ENCODE results near the gene MORN1.
"Not testable (repeated sequence)": the region's sequence is repeated elsewhere in the genome, so short reads cannot be mapped to it uniquely, and the experiment has no call there.

Gene MORN1

GRCh38 chr1:2330519-2331199 is 60.7 kb downstream of the MORN1 start:
- Histone ChIP-seq H3K9ac (ENCODE audit: low read length) (no peak overlapping the region), H3K4me3 (ENCODE audit: low read depth, low read length) (no peak overlapping the region)

GRCh38 chr1:2330035-2330434 is 61.3 kb downstream of the MORN1 start:
- H3K27me3 ChIP-seq (ENCODE audit: control insufficient read depth, insufficient read depth, low read length): peaks cover 3% of the 10 kb centered on the region
- H3K36me3 ChIP-seq (ENCODE audit: control insufficient read depth, insufficient read depth, low read length): no peaks in the 10 kb centered on the region
- H3K9ac ChIP-seq (ENCODE audit: low read length): no peak overlapping the region
- H3K4me1 ChIP-seq (ENCODE audit: control insufficient read depth, insufficient read depth, low read length): no peaks in the 10 kb centered on the region
- peaks cover 21% of the 10 kb centered on the region for H3K9me3 ChIP-seq (ENCODE audit: control insufficient read depth, insufficient read depth, low read depth, low read length)
- H3K4me3 ChIP-seq (ENCODE audit: low read depth, low read length): no peak overlapping the region
- no peak overlapping the region for H3K27ac ChIP-seq (ENCODE audit: low read depth, low read length)

More at GRCh38 chr1:2330519-2331199, 60.7 kb downstream of the MORN1 start:
- H3K9me3 ChIP-seq (ENCODE audit: control insufficient read depth, insufficient read depth, low read depth, low read length): peaks cover 21% of the 10 kb centered on the region
- no peaks in the 10 kb centered on the region for H3K36me3 ChIP-seq (ENCODE audit: control insufficient read depth, insufficient read depth, low read length)
- no peaks in the 10 kb centered on the region for H3K4me1 ChIP-seq (ENCODE audit: control insufficient read depth, insufficient read depth, low read length)
- H3K27ac ChIP-seq (ENCODE audit: low read depth, low read length): no peak overlapping the region
- no peaks in the 10 kb centered on the region for H3K27me3 ChIP-seq (ENCODE audit: control insufficient read depth, insufficient read depth, low read length)

GRCh38 chr1:2328676-2329455 is 62.5 kb downstream of the MORN1 start:
- H3K27ac ChIP-seq (ENCODE audit: low read depth, low read length): no peak overlapping the region
- H3K27me3 ChIP-seq (ENCODE audit: control insufficient read depth, insufficient read depth, low read length): peaks cover 10% of the 10 kb centered on the region
- peaks cover 21% of the 10 kb centered on the region for H3K9me3 ChIP-seq (ENCODE audit: control insufficient read depth, insufficient read depth, low read depth, low read length)
- H3K4me1 ChIP-seq (ENCODE audit: control insufficient read depth, insufficient read depth, low read length): no peaks in the 10 kb centered on the region
- no peak overlapping the region for H3K4me3 ChIP-seq (ENCODE audit: low read depth, low read length)
- no peaks in the 10 kb centered on the region for H3K36me3 ChIP-seq (ENCODE audit: control insufficient read depth, insufficient read depth, low read length)
- H3K9ac ChIP-seq (ENCODE audit: low read length): no peak overlapping the region

GRCh38 chr1:2327841-2328240 is 63.5 kb downstream of the MORN1 start:
- Histone ChIP-seq H3K9ac (ENCODE audit: low read length) (no peak overlapping the region), H3K4me3 (ENCODE audit: low read depth, low read length) (no peak overlapping the region), H3K4me1 (ENCODE audit: control insufficient read depth, insufficient read depth, low read length) (no peaks in the 10 kb centered on the region), H3K27me3 (ENCODE audit: control insufficient read depth, insufficient read depth, low read length) (peaks cover 10% of the 10 kb centered on the region), H3K27ac (ENCODE audit: low read depth, low read length) (no peak overlapping the region), H3K9me3 (ENCODE audit: control insufficient read depth, insufficient read depth, low read depth, low read length) (peaks cover 21% of the 10 kb centered on the region), H3K36me3 (ENCODE audit: control insufficient read depth, insufficient read depth, low read length) (no peaks in the 10 kb centered on the region)

- peaks cover 17% of the 10 kb centered on the region for H3K9me3 ChIP-seq (ENCODE audit: control insufficient read depth, insufficient read depth, low read depth, low read length)
- H3K27me3 ChIP-seq (ENCODE audit: control insufficient read depth, insufficient read depth, low read length); H3K4me1 ChIP-seq (ENCODE audit: control insufficient read depth, insufficient read depth, low read length); H3K36me3 ChIP-seq (ENCODE audit: control insufficient read depth, insufficient read depth, low read length); H3K27ac ChIP-seq (ENCODE audit: low read depth, low read length); H3K4me3 ChIP-seq (ENCODE audit: low read depth, low read length); H3K9ac ChIP-seq (ENCODE audit: low read length): not testable (repeated sequence)
Observed at GRCh38 chr1:2327162-2327561, 64.2 kb downstream of the MORN1 start.

- Histone ChIP-seq H3K4me1 (ENCODE audit: control insufficient read depth, insufficient read depth, low read length) (peaks cover 6% of the 10 kb centered on the region; the same call in 1 of the 2 replicates), H3K9ac (ENCODE audit: low read length) (no peak overlapping the region), H3K27me3 (ENCODE audit: control insufficient read depth, insufficient read depth, low read length) (peaks cover 10% of the 10 kb centered on the region), H3K27ac (ENCODE audit: low read depth, low read length) (no peak overlapping the region), H3K36me3 (ENCODE audit: control insufficient read depth, insufficient read depth, low read length) (no peaks in the 10 kb centered on the region), H3K4me3 (ENCODE audit: low read depth, low read length) (no peak overlapping the region), H3K9me3 (ENCODE audit: control insufficient read depth, insufficient read depth, low read depth, low read length) (peaks cover 14% of the 10 kb centered on the region)
Observed at GRCh38 chr1:2326524-2326923, 64.8 kb downstream of the MORN1 start.

GRCh38 chr1:2324553-2325366 is 66.6 kb downstream of the MORN1 start:
- peaks cover 10% of the 10 kb centered on the region for H3K27me3 ChIP-seq (ENCODE audit: control insufficient read depth, insufficient read depth, low read length)
- no peak overlapping the region for H3K9ac ChIP-seq (ENCODE audit: low read length)
- H3K9me3 ChIP-seq (ENCODE audit: control insufficient read depth, insufficient read depth, low read depth, low read length): no peaks in the 10 kb centered on the region
- H3K36me3 ChIP-seq (ENCODE audit: control insufficient read depth, insufficient read depth, low read length): no peaks in the 10 kb centered on the region
- no peak overlapping the region for H3K4me3 ChIP-seq (ENCODE audit: low read depth, low read length)
- peaks cover 10% of the 10 kb centered on the region; the same call in 1 of the 2 replicates for H3K4me1 ChIP-seq (ENCODE audit: control insufficient read depth, insufficient read depth, low read length)
- no peak overlapping the region for H3K27ac ChIP-seq (ENCODE audit: low read depth, low read length)

GRCh38 chr1:2323451-2323974 is 67.8 kb downstream of the MORN1 start:
- Histone ChIP-seq H3K27ac (ENCODE audit: low read depth, low read length) (no peak overlapping the region), H3K4me3 (ENCODE audit: low read depth, low read length) (no peak overlapping the region), H3K36me3 (ENCODE audit: control insufficient read depth, insufficient read depth, low read length) (no peaks in the 10 kb centered on the region), H3K27me3 (ENCODE audit: control insufficient read depth, insufficient read depth, low read length) (peaks cover 10% of the 10 kb centered on the region), H3K9me3 (ENCODE audit: control insufficient read depth, insufficient read depth, low read depth, low read length) (no peaks in the 10 kb centered on the region), H3K4me1 (ENCODE audit: control insufficient read depth, insufficient read depth, low read length) (peaks cover 10% of the 10 kb centered on the region; the same call in 1 of the 2 replicates), H3K9ac (ENCODE audit: low read length) (no peak overlapping the region)

- peak overlapping the region; percentile 33 for H3K9ac ChIP-seq (ENCODE audit: low read length)
- peak overlapping the region; percentile 61; the same call in 1 of the 2 replicates for H3K27ac ChIP-seq (ENCODE audit: low read depth, low read length)
- no peak overlapping the region for H3K4me3 ChIP-seq (ENCODE audit: low read depth, low read length)
- peaks cover 11% of the 10 kb centered on the region; the same call in 1 of the 2 replicates for H3K4me1 ChIP-seq (ENCODE audit: control insufficient read depth, insufficient read depth, low read length)
- H3K27me3 ChIP-seq (ENCODE audit: control insufficient read depth, insufficient read depth, low read length): peaks cover 10% of the 10 kb centered on the region
- no peaks in the 10 kb centered on the region for H3K9me3 ChIP-seq (ENCODE audit: control insufficient read depth, insufficient read depth, low read depth, low read length)
- no peaks in the 10 kb centered on the region for H3K36me3 ChIP-seq (ENCODE audit: control insufficient read depth, insufficient read depth, low read length)
Observed at GRCh38 chr1:2322581-2323211, 68.7 kb downstream of the MORN1 start.

- Histone ChIP-seq H3K4me3 (ENCODE audit: low read depth, low read length) (no peak overlapping the region), H3K4me1 (ENCODE audit: control insufficient read depth, insufficient read depth, low read length) (peaks cover 17% of the 10 kb centered on the region), H3K27ac (ENCODE audit: low read depth, low read length) (peak overlapping the region; percentile 74; the same call in 1 of the 2 replicates), H3K9ac (ENCODE audit: low read length) (peak overlapping the region; percentile 33), H3K36me3 (ENCODE audit: control insufficient read depth, insufficient read depth, low read length) (no peaks in the 10 kb centered on the region), H3K9me3 (ENCODE audit: control insufficient read depth, insufficient read depth, low read depth, low read length) (no peaks in the 10 kb centered on the region), H3K27me3 (ENCODE audit: control insufficient read depth, insufficient read depth, low read length) (peaks cover 10% of the 10 kb centered on the region)
Observed at GRCh38 chr1:2322065-2322571, 69.2 kb downstream of the MORN1 start.

Measured in HUES6 (cell line).